SKM-1 (cell line): ENCODE results near the gene TWF2.

Experiments
- DNase-seq: peaks from one replicate; lab custom pipeline; 2025; ENCODE audit not compliant: unreplicated experiment; lab: John Stamatoyannopoulos, UW

Gene TWF2

DNA sequence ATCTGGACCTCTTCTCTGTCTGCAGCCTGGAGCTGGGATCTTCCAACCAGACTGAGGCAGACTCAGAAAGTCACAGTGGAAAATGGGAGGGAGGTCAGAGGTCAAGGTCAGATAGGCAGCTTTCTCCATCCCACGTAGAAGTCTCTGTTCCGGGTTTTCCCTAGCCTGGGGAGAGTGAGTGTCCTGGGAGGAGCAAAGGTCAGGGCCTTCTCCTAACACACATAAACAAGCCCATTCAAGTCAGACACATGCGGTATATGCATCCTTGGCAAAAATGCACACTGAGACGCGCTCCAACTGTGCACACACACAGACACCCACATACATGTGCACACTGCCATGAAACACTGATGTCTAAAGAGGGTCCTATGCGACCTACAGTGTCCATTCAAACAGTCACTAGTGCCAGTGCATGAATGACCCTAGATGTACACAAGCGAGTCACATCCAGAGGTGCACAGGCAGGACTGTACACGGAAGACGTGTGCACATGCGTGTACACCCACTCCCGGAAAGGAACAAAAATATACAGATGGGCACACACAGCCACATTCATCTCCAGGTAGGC lies 681 bp downstream of the TWF2 start:
- no peak for DNase-seq

DNA sequence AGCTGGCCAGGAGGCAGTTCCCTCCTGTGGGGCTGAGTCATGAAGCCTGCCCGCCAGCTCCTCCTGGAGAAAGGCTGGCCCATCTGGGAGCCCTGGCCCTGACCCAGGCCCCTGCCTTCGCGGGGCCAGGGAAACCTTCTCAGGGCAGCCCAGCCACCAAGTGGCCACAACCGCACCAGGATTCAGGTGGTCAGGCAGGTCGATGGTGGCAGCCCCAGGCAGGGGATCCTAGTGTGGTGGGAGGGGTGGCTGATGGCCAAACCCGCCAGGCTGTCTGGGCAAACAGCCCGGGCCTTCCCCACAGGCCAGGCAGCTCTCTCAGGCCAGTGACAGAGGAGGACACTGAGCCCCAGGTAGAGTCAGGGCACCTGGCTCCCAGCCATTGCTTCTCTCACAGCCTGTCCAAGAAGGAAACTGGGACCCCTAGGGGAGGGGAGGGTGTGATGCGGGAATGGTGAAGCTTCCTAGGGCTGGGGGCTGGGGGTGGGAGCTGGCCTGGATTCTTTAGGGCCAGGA lies 1.2 kb downstream of the TWF2 start:
- peak; percentile 49 for DNase-seq

DNA sequence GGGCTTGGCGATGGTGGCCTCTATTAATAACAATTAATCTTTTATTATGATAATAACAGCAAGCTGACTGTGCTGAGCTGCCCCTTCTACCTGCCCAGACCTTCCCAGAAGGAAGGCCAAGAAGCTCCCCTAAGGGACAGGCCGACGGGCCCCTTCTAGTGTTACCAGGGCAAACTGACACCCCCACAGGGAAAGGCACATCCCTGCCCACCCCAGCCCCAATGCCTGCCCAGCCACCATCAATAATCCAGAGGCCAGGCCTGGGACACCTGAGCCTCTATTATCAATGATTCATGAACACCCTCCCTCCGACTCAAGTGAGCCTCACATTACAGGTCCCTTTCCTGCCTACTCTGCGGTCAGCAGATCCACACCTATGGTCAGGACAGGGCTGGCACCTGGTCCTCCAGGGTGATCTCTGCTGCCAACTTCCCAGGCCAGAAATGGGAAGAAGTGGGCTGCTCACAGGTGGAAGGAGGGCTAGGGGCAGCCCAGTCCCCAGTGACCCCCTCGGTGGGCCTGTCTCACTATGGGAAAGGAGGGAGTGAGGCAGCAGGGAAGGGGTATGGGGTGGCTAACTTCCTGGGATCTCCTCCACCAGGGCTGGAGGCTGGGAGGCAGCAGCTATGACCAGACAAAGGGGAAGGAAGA lies 1.8 kb downstream of the TWF2 start:
- DNase-seq: no peak

DNA sequence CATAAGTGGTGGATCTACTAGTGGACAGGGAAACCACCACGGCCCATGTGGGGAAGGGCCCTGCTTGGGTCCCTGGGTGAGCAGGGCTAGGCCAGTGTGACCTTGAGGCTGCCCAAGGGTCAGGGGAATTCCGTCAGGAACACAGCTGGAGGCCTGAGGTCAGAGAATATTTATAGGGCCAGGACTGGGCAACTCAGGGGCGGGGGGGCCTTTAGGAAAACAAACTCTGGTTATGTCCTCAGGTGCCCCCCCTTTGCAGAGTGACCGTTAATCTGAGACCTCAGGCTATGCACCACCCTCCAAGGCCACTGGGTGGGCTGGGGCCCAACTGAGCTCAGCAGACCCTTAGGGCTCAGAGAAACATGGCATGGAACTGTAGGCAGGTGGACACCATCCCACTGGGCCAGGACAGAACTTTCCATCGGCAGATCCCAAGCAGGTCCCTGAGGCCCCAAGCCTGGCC lies 2.5 kb downstream of the TWF2 start:
- DNase-seq: no peak

DNA sequence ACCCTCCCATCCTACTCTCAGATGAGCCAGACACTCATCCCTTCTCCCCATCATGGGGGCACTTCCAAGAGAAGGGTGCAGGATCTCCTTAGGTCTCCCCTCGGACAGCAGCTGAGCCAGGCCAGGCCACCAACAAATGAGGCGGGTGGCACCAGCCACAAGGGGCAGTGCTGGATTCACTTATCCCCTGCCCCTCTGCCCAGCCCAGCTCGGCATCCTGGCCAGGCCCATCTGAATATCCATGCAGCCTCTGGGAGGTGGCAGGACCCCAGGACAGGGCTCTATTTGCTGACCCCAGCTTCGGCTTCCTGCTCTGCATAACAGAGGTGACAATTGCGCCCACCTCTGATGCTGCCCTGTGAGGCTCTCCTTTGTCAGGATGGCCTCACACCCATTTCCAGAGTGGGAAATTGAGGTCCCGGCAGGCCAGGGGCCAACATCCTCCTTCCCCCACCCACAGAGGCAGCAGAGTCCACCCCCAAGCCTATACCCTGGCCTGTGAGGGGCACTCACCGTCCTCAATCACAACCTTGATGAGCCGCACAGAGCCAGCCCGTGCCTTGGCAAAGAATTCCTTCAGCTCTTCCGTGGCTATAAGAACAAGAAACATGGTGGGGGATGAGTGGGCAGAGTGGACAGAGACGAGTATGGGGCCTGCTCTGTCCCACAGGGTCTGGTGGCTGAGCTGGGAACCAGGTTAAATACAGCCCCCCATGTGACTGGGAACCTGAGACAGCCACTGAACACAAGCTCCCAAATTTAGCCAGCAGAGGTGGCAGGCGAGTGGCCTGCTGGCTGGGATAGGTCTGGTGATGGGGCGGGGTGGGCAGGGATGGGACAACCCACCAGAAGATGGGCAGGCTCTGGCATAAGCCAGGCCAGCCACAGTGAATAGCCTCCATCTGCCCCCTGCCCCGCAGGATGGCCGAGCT lies 4.2 kb downstream of the TWF2 start:
- DNase-seq: no peak

DNA sequence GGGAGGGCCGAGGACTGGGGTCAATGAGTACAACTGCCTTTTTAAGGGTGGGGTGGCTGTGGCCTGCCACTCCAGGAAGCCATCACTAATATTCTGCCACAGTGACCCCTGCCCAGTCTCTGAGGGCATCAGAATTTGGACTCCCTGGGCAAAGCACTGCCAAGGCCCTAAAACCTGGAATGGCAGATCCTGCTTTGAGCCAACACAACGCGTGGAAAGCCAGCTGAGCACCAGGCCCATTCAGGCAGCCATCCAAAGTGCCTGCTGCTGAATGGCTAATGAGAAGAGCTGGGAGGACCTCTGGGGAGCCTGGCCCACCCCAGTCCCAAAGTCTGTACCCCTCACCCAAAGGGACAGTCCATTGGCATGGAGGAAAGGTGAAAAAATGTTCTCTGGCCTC lies 5.0 kb downstream of the TWF2 start:
- no peak for DNase-seq

DNA sequence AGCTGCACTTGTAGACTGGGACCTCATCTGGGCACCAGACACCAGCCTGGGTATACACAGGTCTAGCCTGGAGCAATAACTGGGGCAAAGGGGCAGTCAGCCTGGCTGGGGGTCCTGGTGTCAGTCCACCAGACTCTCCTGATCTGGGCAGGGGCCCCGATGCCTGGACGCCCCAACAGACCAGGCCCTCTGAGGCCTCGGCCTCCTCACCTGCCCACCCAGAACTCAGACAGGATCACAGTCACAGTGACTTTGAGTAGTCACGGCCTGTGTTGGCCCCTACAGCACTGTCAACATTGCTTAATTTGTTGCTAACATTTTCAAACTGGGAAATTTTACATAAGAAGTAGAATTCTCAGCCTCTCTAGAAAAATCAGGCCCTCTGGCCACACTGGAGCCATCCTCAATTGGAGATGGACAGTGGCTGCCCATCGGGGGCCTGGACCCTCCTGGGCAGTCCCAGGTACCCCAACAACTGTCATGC lies 5.8 kb downstream of the TWF2 start:
- no peak for DNase-seq

DNA sequence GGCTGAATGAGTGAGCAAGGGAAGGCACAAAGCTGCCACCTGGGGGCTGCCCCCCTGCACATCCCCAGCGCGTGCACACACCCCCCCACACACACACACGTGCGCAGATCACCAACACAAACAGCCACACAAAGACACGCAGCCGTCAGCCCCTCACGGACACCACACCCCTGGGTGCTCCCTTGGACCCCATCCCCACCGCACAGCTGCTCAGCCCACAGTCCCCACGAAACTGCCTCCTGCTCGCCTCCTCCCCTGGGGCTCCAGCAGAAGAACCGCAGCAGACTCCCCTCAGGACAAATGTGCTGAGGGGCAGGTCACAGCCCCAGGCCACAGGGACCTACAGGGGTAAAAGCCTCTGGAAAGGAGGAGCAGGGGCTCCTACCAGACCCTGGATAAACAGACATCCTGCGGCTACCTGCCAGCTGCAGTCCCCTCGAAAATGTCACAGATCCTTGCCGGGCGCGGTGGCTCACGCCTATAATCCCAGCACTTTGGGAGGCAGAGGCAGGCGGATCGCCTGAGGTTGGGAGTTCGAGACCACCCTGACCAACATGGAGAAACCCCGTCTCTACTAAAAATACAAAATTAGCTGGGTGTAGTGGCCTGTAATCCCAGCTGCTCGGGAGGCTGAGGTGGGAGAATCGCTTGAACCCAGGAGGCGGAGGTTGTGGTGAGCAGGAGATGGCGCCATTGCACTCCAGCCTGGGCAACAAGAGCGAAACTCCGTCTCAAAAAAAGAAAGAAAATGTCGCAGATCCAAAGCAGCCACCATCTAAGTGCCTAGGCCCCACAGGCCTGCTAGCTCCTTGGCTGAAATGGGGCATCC lies 6.5 kb downstream of the TWF2 start:
- DNase-seq: no peak

DNA sequence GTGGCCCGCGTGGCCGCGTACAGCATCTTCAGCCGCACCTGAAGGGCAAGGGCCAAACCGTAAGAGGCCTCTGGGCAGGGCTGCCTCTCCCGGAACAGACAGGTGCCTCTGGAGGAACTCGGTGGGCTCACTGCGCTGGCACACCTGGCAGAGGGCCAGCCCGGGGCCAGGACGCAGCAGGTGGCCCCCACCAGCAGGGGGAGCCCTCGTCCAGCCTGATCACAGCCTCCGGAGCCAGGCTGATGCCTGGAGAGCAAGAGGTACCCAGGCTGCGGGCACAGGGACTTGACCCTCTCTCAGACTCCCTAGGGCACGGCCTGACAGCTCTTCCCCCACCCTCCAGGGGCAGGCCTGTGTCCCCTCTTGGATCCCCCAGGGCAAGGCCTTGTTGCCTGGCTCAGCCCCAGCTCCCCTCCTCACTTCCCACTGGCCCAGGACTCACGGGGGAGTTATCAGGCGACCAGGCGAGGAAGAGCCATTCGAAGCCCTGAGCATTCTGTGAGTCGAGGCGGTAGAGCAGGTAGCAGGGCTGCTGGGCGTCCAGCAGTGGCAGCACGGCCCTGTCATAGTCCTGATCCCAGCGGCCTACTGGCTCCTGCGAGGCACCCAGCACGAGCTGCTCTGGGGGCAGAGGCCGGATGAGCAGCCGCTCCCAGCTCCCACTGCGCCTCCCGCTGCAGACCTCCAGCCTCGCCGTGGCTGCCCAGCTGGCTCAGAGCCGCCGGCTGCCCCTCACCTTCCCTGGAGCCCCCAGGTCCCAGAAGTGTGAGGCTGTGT lies 7.3 kb downstream of the TWF2 start:
- no peak for DNase-seq

DNA sequence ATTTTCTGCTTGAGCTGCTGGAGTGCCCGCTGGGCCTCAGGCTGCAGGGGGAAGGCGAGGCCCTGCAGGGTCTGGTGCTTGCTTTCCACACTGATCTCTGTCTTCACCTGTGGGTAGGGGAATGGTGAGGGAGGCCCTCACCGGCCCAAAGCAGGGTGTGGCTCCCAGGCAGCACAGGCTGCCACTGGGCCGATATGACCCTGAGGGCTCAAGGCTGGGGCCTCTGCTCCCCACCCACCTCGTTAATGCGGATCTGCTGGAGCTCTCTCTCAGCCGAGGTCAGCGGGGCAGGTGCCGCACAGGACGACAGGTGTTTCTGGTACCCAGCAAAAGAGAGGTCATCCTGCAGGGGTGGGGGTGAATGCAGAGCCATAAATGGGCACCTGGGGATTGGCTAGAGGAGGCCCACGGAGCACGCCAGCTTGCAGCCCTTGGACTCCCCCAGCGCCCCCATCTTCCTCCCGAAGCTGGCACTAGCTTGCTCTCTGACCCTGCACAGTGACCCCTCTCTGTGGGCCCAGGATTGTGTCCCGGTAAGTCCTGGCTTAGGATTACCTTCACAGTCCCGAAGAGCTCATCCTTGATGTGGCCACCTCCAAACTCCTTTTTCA lies 8.0 kb downstream of the TWF2 start:
- no peak for DNase-seq

DNA sequence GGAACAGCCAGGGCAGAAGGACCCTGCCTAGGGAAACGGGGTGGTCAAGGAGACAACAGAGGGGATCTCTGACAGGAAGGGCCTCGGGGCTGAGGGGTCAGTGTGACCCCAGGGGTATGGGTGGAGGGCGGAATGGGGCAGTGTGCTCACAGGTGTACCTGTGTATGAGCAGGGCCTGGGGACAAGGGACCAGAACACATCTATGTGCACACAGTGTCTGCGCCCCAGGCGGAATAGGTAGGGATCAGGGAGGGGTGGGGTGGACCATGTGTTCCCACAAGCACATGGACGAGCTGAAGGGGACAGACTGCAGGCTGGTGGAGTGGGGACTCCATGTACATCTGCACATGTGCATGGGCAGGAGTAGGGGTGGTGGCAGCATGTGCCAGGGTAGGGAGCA lies 8.5 kb downstream of the TWF2 start:
- DNase-seq: no peak

DNA sequence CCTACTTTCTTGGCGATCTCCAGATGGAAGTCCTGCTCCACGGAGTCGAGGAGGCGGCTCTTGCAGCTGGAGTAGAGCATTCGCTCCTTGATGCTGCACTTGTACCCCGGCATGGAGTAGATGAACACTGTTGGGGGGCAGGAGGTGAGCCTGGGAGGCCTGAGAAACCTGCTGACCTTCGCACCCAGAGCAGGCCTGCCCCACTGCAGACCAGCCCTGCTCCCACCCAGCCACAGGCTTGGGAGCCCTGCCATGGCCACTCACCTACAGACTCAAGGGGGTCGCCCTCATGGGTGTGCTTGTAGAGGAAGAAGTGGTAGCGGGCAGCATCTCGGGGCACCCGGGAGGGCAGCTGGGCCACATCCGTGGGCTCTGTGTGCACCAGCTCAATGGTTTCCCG lies 9.3 kb downstream of the TWF2 start:
- DNase-seq: no peak

DNA sequence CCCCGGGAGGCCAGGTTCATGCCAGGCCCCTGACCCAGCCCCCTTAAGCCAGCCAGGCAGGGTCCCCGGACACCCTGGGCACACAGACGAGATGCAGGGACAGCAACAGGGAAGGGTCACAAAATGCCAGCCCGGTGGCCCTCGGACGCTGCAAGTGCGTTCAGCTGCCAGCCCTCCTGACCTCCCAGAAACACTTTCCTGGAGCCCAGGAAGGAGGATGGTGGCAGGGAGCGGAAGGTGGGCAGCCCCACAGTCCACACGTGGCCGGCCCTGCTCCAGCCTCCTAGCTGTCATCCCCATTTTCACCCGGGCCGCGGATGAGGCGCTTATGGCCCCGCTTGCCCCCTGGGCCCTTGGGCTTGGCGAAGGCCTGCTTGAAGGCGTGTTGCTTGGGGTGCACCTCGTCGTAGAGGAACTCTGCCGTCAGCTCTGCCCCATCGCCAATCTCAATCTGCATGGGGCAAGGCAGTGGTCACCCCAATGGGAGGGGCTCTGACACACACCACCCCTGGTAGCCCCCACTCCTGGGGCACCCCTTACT lies 10.1 kb downstream of the TWF2 start:
- DNase-seq: no peak

DNA sequence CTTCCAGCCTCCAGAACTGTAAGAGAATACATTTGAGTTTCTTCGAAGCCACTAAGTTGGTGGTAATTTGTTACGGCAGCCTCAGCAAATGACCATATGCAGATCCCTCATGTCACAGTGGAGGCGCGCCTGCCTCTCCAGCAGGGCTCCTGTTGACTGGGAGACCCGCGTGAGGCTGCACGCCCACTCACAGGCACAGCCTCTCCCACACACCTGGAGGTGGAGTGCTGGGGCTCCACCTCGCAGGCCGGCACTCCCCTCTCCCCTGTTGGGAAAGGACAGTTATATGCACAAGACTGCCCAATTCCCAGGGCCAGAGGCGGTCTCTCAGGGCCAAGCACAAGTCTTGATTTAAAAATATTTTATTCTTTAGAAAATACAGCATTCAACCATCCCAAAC lies 10.7 kb downstream of the TWF2 start:
- no peak for DNase-seq

DNA sequence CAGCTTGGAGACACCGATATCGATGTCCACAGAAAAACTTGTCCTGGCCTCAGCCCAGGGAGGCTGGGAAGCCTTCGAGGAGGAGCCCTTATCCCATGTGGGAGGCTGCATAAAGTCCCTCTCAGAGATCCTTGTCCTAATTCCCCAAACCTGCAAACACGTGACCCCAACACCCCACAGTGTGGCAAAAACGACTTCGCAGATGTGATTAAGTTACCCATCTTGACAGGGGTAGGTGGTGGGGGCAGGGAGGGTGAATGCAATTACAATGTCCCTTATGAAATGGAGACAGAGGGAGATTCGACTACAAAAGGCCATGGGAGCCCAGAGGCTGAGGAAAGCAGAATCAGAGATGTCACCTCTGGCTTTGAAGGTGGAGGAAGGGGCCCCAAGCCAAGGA lies 11.2 kb downstream of the TWF2 start:
- DNase-seq: no peak

DNA sequence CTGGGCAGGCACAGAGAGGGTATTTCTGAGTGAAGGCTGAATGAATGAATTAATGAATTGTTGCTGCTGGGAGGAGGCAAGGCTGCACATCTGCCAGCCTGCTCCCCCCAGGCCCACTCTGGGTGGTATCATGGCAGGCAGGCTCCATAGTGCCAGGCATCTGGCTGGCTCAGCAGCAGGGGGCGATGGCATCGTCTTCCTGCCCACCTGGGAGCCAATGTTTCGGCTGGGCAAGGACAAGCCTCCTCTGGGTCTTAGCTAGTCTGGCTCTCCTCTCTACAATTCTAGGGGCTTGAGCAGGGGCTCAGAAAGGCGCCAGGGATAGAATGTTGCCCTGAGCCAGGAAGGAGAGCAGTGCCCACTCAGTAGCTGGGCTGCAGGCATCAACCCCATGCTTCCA lies 11.8 kb downstream of the TWF2 start:
- no peak for DNase-seq

DNA sequence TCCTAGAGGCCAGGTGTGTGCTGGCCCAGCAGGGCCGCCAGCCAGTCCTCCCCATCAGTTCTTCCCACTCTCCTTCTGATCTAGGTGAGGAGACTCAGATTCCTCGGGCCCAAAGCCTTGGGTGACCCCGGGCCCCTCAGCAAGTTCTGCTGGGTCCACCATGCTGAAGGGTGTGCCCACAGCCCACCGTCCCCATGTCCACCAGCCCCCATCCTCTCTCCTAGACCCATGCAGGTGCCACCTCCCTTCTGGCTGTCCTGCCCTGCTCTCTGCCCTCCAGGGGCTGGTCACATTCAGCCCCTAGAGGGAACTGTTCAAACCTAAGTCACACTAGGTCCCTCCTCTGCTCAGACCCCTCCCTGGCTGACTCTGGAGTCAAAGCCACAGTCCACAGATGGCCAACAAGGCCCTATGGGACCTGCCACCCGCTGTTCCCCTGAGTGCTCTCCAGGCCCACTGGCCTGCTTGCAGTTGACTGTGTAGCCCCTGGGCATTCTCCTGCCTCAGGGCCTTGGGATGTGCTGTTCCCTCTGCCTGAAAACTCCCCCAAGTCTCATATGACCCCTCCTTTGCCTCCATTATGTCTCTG lies 12.6 kb downstream of the TWF2 start:
- no peak for DNase-seq

DNA sequence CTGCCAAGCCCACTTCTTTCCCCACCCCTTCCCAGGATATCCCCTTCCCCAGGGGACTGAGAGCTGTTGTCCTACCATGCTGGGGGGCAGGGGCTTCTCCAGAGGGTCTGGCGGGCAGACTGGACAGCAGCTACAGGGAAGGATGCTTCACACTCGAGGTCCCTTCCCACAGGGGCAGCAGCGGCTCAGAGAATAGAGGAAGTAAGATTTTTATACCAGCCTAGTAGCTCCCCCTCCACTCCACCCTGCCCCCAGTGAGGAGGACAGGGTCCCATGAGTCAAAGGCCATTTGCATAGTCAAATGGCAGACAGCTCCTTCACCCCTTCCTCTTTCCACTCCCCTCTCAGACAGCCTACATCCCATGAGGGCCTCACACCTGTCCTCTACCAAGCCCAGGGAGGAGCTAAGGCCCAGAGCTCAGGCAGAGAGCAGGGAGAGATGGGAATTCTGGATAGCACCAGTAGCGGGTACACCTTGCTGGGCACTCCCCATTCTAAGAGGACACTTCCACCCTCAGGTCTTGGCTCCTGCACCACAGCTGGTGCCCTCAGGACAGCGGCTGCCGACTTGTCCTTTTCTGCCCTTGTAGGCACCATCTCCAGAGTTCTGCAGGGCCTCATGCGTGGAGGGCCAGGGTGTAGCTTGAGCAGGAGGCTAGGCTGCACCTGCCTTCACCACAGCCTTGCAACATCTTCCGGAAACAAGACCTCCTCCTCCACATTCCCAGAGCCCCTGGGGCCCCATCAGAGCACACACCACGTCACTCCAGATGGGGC lies 13.3 kb downstream of the TWF2 start, which contains the start of gene TLR9:
Gene TLR9 (minus strand): TSS at position 194 of the 777 bp plus-strand sequence. CDS start 116 bp downstream, at position 78.
- DNase-seq: peak; percentile 73
